GM06990 (cell line): Measurements from ENCODE around the gene NUP210L.

Experiments used
- DNase-seq: peaks from one replicate; pipeline ENCODE4 v3.0.0-alpha.2; 2011; ENCODE audit not compliant: insufficient read length; ENCODE audit errors: extremely low read depth
- H3K27me3 ChIP-seq: replicated peaks from 2 replicates; pipeline ENCODE4 v1.6.0; 2011; ENCODE audit warnings: low read length; ENCODE audit not compliant: control insufficient read depth, insufficient read depth
- H3K36me3 ChIP-seq: 2 replicates; pipeline ENCODE4 v1.5.1; 2011; ENCODE audit warnings: low read length; ENCODE audit not compliant: control insufficient read depth, insufficient read depth
- H3K4me3 ChIP-seq: replicated peaks from 2 replicates; pipeline ENCODE4 v1.5.1; 2011; ENCODE audit warnings: low read depth, mild to moderate bottlenecking, control low read depth, low read length
- TF ChIP-seq, protein P1 (sequence below): IDR thresholded peaks from 2 replicates; pipeline ENCODE4 v1.5.1; 2011; ENCODE audit warnings: low read length, control low read depth, mild to moderate bottlenecking, inconsistent platforms; ENCODE audit not compliant: insufficient read depth, poor library complexity, severe bottlenecking

NUP210L gene

GRCh38 chr1:153953859-153954365 lies 201.0 kb downstream of the NUP210L start:
- H3K4me3 ChIP-seq = no peak overlapping the region
- H3K27me3 ChIP-seq = no peaks in the 10 kb centered on the region
- TF ChIP-seq, protein P1, sequence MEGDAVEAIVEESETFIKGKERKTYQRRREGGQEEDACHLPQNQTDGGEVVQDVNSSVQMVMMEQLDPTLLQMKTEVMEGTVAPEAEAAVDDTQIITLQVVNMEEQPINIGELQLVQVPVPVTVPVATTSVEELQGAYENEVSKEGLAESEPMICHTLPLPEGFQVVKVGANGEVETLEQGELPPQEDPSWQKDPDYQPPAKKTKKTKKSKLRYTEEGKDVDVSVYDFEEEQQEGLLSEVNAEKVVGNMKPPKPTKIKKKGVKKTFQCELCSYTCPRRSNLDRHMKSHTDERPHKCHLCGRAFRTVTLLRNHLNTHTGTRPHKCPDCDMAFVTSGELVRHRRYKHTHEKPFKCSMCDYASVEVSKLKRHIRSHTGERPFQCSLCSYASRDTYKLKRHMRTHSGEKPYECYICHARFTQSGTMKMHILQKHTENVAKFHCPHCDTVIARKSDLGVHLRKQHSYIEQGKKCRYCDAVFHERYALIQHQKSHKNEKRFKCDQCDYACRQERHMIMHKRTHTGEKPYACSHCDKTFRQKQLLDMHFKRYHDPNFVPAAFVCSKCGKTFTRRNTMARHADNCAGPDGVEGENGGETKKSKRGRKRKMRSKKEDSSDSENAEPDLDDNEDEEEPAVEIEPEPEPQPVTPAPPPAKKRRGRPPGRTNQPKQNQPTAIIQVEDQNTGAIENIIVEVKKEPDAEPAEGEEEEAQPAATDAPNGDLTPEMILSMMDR = no peak
- no peak for DNase-seq
- H3K36me3 ChIP-seq = peaks cover 35% of the 10 kb centered on the region

DNA sequence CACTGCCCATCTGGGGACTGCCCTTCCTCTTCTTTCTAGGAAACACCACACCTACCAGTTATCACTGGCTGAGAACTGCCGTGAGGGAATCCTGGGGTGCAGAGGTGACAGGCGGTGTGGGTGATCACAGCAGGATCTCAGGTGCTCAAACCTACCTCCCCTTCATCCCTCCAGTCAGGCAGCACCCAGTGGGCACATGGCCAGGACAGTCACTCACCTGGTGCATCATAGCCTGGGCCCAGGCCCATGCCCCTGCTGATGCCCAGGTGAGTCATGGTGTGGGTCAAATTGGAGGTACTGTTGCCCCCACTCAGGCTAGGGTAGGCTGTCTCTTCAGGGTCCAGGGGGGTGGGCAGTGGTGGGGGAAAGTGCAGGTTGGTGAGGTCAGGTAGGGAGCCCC lies 203.1 kb downstream of the NUP210L start:
- TF ChIP-seq, protein P1 = no peak
- H3K4me3 ChIP-seq = no peak overlapping the region
- no peak for DNase-seq
- peaks cover 43% of the 10 kb centered on the region for H3K36me3 ChIP-seq
- H3K27me3 ChIP-seq = no peaks in the 10 kb centered on the region

DNA sequence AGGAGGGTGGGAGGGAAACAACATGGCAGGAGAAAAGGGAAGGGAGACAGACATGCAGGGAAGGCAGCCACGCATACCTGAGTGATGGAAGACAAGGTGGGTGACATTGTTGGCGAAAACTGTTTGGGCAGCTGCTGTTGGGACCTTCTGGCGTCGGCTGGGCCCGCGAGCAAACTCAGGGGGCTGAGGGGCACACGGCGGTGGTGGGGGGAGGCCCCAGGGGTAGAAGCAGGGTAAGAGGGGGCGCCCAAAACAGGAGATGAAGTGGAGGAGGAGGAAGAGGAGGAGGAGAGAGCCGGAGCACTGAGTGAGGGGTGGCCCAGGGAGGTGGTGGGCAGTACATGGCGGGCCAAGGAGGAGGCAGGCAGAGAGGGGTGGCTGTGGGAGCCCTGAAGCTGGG lies 203.7 kb downstream of the NUP210L start:
- H3K4me3 ChIP-seq = no peak overlapping the region
- H3K36me3 ChIP-seq = peaks cover 43% of the 10 kb centered on the region

DNA sequence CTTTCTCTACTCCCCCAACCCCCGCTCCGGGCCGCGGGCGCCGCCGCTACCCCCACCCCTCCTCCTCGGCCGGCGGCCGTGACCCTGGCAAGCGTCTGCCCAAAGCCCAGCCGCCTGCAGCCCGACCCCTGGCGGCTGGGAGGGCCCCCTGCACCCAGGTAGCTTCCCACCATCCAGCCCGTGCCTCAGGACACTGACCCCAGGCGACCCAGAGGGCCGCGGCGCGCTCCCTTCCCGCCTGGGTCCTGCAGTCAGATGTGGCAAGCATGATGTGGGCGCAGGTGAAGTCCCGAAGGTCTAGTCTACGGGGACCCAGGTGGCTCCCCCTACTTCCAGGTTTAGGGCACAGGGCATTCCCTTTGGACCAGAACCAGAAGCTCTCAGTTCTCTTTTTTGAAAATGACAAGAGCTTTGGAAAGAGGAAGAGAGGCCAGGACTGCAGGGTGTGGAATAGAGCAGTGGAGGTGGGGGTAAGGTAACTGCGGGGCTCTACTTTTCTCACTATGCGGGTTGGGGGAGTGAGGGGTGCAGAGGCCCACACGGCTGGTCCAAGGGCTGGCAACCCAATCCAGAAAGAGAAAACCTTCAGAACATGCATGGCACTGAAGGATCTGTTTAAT lies 208.1 kb downstream of the NUP210L start, which contains the start of gene DENND4B:
TSS of gene DENND4B (minus strand) at position 97 of the 620 bp plus-strand sequence. CDS start 2,344 bp downstream, outside the sequence.
- Histone ChIP-seq H3K36me3 (peaks cover 29% of the 10 kb centered on the region), H3K4me3 (peak within 1 kb of the TSS; percentile 79), H3K27me3 (no peaks in the 10 kb centered on the region)
- peak; percentile 86 for DNase-seq
- TF ChIP-seq, protein P1 = peak; percentile 92

More for the DNA sequence above, 203.7 kb downstream of the NUP210L start:
- TF ChIP-seq, protein P1 = no peak
- H3K27me3 ChIP-seq = no peaks in the 10 kb centered on the region
- no peak for DNase-seq

DNA sequence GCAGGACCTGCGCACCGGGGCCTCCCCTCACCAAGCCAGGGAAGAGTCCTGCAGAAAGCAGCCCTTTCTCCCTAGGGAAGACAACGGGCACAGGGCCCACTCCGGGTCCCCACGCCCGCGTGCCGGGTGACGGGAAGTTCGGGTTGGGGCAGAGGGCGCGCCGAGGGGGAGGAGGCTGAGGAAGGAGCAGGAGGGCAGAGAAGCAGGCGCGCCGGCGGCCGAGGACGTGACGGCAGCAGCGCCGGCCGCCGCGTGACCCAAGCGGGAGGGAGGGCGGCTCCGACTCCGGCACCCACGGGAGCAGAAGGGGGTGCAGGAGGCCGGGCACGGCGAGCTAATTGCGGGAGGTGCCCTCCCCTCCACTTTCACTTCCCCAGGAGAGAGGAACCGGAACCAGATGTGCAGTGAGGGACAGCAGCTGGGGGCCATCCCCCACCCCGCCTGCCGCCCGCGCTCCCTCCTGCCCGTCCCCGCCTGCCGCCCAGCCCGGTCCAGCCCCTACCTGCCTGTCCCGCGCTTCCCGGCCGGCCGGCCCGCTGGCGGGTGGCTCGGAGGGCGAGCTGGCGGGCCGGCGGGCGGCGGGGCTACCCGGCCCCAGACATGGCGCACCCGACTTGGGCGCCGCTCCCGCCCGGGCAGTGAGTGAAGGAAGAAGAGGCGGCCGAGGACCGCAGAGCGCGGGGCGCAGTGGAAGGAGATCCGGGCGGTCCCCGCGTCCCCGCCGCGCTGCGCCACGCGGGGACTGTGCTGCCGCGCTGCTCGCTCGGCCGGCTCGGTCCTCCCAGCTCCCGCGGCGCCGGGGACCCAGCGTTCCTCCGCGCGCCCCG lies 208.9 kb downstream of the NUP210L start:
- TF ChIP-seq, protein P1 = no peak
- H3K27me3 ChIP-seq = no peaks in the 10 kb centered on the region
- peak; percentile 95 for DNase-seq

More for the DNA sequence above, 208.9 kb downstream of the NUP210L start:
- peaks cover 26% of the 10 kb centered on the region for H3K36me3 ChIP-seq
- H3K4me3 ChIP-seq = peak overlapping the region; percentile 79
